ENCODE data around the gene SNAP23. TPM values are rescaled to one million over a fixed set of nuclear protein-coding genes. Genes with fewer than 3 reads are reported as not detected.

Gene SNAP23
- total and polyA plus RNA-seq, 2 of the 8 experiments (the other 6 are each of a cell fraction or from before 2014, with no cell fraction given), result 58.0 to 72.8 TPM

DNA sequence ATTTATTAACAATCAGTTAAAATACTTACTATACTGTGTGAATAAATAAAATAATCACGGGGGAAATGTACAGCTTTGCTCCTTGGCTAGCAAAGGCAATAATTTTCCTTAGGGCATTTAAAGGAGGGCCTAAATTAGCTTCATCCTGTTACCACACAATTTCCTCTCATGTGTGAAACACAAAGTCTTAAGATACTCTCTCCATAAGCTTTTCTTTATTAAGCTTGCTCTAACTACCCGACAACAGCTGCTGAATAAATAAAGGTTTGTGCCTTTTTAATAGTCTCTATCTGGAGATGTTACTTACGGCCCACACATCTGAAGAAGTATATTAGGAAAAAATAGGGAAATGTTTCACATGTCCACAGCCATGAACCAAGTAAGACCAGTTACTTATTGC lies 34.2 kb upstream of the SNAP23 start:
- H3K18ac ChIP-seq (ENCODE audit: extremely low read depth, low read length), result no peak overlapping the region
- H2BK120ac ChIP-seq (replicated peaks; ENCODE audit: low read depth, low read length), result no peak overlapping the region
- H2AFZ ChIP-seq (ENCODE audit: low read length), result no peak overlapping the region
- H3K56ac ChIP-seq (replicated peaks; ENCODE audit: insufficient read length, low read depth, low read length), result no peak overlapping the region
- FAIRE-seq (no peak), DNase-seq (ENCODE audit: low read depth in 1 of 2, low spot score in 2 of 2) (no peak)
- H3K27ac ChIP-seq (ENCODE audit: low read depth, low read length), result no peak overlapping the region
- H3K27me3 ChIP-seq (replicated peaks in 1 of 4; ENCODE audit: control insufficient read depth in 3 of 4, extremely low read depth in 1 of 4, insufficient read depth in 3 of 4, low read length in 3 of 4), result no peaks in the 10 kb centered on the region
- H3K23ac ChIP-seq (ENCODE audit: insufficient read length), result no peak overlapping the region
- no peaks in the 10 kb centered on the region for H3K23me2 ChIP-seq (ENCODE audit: low read depth, low read length)
- H3K4ac ChIP-seq (replicated peaks; ENCODE audit: insufficient read length, low read depth, low read length), result no peak overlapping the region
- no peak overlapping the region for H2BK15ac ChIP-seq (ENCODE audit: low read length)
- no peak overlapping the region for H3K4me2 ChIP-seq (ENCODE audit: insufficient read depth in 1 of 2, low read depth in 2 of 2, low read length in 2 of 2)
- H3K9me3 ChIP-seq (ENCODE audit: insufficient read depth in 2 of 2, low read depth in 1 of 2, low read length in 1 of 2), result no peaks in the 10 kb centered on the region
- H4K8ac ChIP-seq (ENCODE audit: extremely low read depth, insufficient read depth, low read length), result no peak overlapping the region
- no peak overlapping the region for H3K14ac ChIP-seq (ENCODE audit: insufficient read length)
- no peak overlapping the region for H3K9ac ChIP-seq (replicated peaks in 1 of 4; ENCODE audit: extremely low read depth in 1 of 4, low read depth in 3 of 4, low read length in 3 of 4)
- H4K5ac ChIP-seq (ENCODE audit: insufficient read length, low read depth, low read length), result no peak overlapping the region
- no peak overlapping the region for H2BK5ac ChIP-seq (ENCODE audit: low read depth, low read length)
- no peaks in the 10 kb centered on the region for H4K20me1 ChIP-seq (replicated peaks in 1 of 2; ENCODE audit: control insufficient read depth in 1 of 2, insufficient read depth in 2 of 2, low read length in 2 of 2)
- ChIA-PET CTCF (ENCODE audit: partially characterized antibody) (interaction anchor here (0.8 to 1.3 kb wide), 2 partner anchors 11 to 245 kb away, joined by 4 read pairs; no protein-coding TSS in a partner anchor), POLR2A (ENCODE audit: partially characterized antibody) (interaction anchor here (1.1 kb wide), 1 partner anchor 8 kb away, joined by 3 read pairs; no protein-coding TSS in a partner anchor)
- no peaks in the 10 kb centered on the region for H3K79me2 ChIP-seq (ENCODE audit: control insufficient read depth in 1 of 2, insufficient read depth in 2 of 2, low read length in 2 of 2)
- H2AK5ac ChIP-seq (ENCODE audit: low read depth, low read length), result no peak overlapping the region
- H3K4me1 ChIP-seq (replicated peaks in 1 of 4; ENCODE audit: control insufficient read depth in 3 of 4, insufficient read depth in 4 of 4, low read length in 3 of 4), result peaks cover 0 to 8% (median 3%) of the 10 kb centered on the region in 4 experiments; a peak in 4 of 7 replicates
- peaks cover 0 to 3% (median 2%) of the 10 kb centered on the region in 4 experiments; a peak in 2 of 8 replicates for H3K36me3 ChIP-seq (ENCODE audit: control insufficient read depth in 2 of 4, insufficient read depth in 4 of 4, low read length in 3 of 4)
- no peak overlapping the region for H2BK12ac ChIP-seq (ENCODE audit: low read depth, low read length)
- no peak overlapping the region for H4K91ac ChIP-seq (replicated peaks; ENCODE audit: insufficient read length, low read length)
- no peaks in the 10 kb centered on the region for H3K79me1 ChIP-seq (ENCODE audit: low read depth, low read length)
- no peak overlapping the region for H2BK20ac ChIP-seq (ENCODE audit: low read length)
- WGBS, 2 experiments (ENCODE audit: extremely low coverage in 1 of 2, insufficient coverage in 1 of 2, insufficient read length in 1 of 2, insufficient replicate concordance in 2 of 2, low coverage in 1 of 2, low lambda C conversion rate in 2 of 2, missing lambda C conversion rate in 1 of 2), result 90% methylated on average over 3 of the region's 3 CpGs; no CpG with 5 or more reads in 1 of the 2 experiments
- no peak overlapping the region for H3K4me3 ChIP-seq (ENCODE audit: extremely low read depth in 1 of 4, insufficient read depth in 2 of 4, low read depth in 3 of 4, low read length in 4 of 4)
- TF ChIP-seq PHF8 (conservative IDR thresholded peaks at IDR 0.05; ENCODE audit: low read depth, low read length), result no peak
- TF ChIP-seq SP2 (IDR thresholded peaks at IDR 0.05; ENCODE audit: low read length), result no peak
- no peak for TF ChIP-seq KDM4A (IDR thresholded peaks at IDR 0.05; ENCODE audit: low read depth, low read length, severe bottlenecking)
- no peak for TF ChIP-seq RAD21 (IDR thresholded peaks at IDR 0.05 in 1 of 2, conservative IDR thresholded peaks at IDR 0.05 in 1 of 2; ENCODE audit: low read depth in 2 of 2, low read length in 2 of 2)
- TF ChIP-seq BACH1 (IDR thresholded peaks at IDR 0.05; ENCODE audit: low read length), result no peak

All from H1 (cell line).